Mucosa of rectum (tissue), 2 donors: ENCODE data around the gene LRP10.

Source experiments
- H3K27ac ChIP-seq, 2 donors: one replicate each; pipeline ENCODE4 v1.7.0; 2013; ENCODE audit warnings: inconsistent platforms in 2 of 2, low read depth in 2 of 2, low read length in 2 of 2
- H3K27me3 ChIP-seq, 2 donors: one replicate each; pipeline ENCODE4 v1.7.0; 2013; ENCODE audit warnings: low read length in 2 of 2; ENCODE audit not compliant: control insufficient read depth in 2 of 2, insufficient read depth in 2 of 2
- H3K36me3 ChIP-seq, 2 donors: one replicate each; pipeline ENCODE4 v1.7.0; 2013; ENCODE audit warnings: low read length in 2 of 2; ENCODE audit not compliant: control insufficient read depth in 2 of 2, insufficient read depth in 2 of 2
- H3K4me1 ChIP-seq, 2 donors: one replicate each; pipeline ENCODE4 v1.7.0; 2013; ENCODE audit warnings: low read length in 2 of 2, mild to moderate bottlenecking in 1 of 2; ENCODE audit not compliant: control insufficient read depth in 2 of 2, insufficient read depth in 2 of 2
- H3K4me3 ChIP-seq, 2 donors: one replicate each; pipeline ENCODE4 v1.7.0; 2013; ENCODE audit warnings: low read length in 2 of 2
- H3K9ac ChIP-seq, 2 donors: one replicate each; pipeline ENCODE4 v1.7.0; 2013; ENCODE audit warnings: low read length in 2 of 2, low read depth in 1 of 2, mild to moderate bottlenecking in 1 of 2
- H3K9me3 ChIP-seq, 2 donors: one replicate each; pipeline ENCODE4 v1.7.0; 2013; ENCODE audit warnings: low read length in 2 of 2; ENCODE audit not compliant: control insufficient read depth in 2 of 2
- donor health status: healthy.
- donor health status: Normal muscosa, but diverticular disease.

LRP10 gene

DNA sequence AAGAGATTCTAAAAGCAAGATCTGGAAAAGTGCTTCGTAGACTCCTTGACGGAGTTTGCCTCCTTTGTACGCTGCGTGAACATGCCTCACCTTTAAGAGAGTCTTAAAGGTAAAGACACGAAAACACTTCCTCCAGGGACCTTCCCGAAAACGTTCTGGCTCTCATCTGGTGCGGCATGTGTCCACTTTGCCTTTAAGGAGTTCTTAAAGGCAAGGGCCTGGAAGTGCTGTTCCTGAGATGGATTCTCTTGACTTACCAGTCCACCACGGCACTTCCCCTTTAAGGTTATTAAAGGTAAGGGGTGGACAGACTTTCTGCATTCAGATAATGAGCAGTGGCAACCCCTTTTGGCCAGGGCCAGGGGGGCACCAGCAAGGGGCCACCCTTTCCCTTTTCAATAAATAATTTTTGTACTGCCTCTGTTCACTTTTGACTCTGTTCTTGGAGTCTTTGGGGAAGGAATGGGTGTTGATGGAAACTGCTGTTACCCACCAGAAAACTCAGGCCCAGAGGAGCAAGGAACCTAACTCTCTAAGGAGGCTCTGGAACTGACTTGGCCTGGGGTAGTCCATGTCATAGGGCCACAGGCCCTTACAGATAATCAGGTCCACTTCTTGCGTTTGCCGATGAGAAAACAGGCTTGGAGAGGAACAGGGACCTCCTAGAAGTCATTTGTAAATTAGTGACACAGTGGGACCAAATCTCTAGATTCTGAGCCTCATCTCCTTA lies 15.9 kb downstream of the LRP10 start:
- H3K27ac ChIP-seq = peak overlapping the region; percentile 66 to 87
- peaks cover 0 to 2% of the 10 kb centered on the region in 2 donors for H3K27me3 ChIP-seq
- H3K9me3 ChIP-seq = no peaks in the 10 kb centered on the region
- no peaks in the 10 kb centered on the region for H3K36me3 ChIP-seq
- H3K9ac ChIP-seq = peak overlapping the region; percentile 60 to 68
- H3K4me3 ChIP-seq = peak overlapping the region; percentile 69 to 81
- peaks cover 11 to 14% of the 10 kb centered on the region in 2 donors for H3K4me1 ChIP-seq

GRCh38 chr14:22887990-22888378 lies 16.4 kb downstream of the LRP10 start:
- Histone ChIP-seq H3K27ac (peak overlapping the region in 1 of 2 donors; percentile 87), H3K4me1 (peaks cover 7 to 10% of the 10 kb centered on the region in 2 donors), H3K9me3 (no peaks in the 10 kb centered on the region), H3K27me3 (no peaks in the 10 kb centered on the region), H3K4me3 (peak overlapping the region in 1 of 2 donors; percentile 81), H3K36me3 (no peaks in the 10 kb centered on the region), H3K9ac (no peak overlapping the region)

- no peaks in the 10 kb centered on the region for H3K27me3 ChIP-seq
- peaks cover 7 to 10% of the 10 kb centered on the region in 2 donors for H3K4me1 ChIP-seq
- peak overlapping the region in 1 of 2 donors; percentile 81 for H3K4me3 ChIP-seq
- H3K9ac ChIP-seq = no peak overlapping the region
- H3K27ac ChIP-seq = peak overlapping the region in 1 of 2 donors; percentile 87
- no peaks in the 10 kb centered on the region for H3K36me3 ChIP-seq
- H3K9me3 ChIP-seq = no peaks in the 10 kb centered on the region
Measured at GRCh38 chr14:22888662-22889061, 17.1 kb downstream of the LRP10 start.

- Histone ChIP-seq H3K4me3 (no peak overlapping the region), H3K9me3 (no peaks in the 10 kb centered on the region), H3K27ac (no peak overlapping the region), H3K4me1 (peaks cover 7 to 10% of the 10 kb centered on the region in 2 donors), H3K27me3 (no peaks in the 10 kb centered on the region), H3K9ac (no peak overlapping the region), H3K36me3 (no peaks in the 10 kb centered on the region)
Measured at GRCh38 chr14:22890416-22890815, 18.9 kb downstream of the LRP10 start.

GRCh38 chr14:22892488-22892887 lies 20.9 kb downstream of the LRP10 start:
- Histone ChIP-seq H3K36me3 (no peaks in the 10 kb centered on the region), H3K9me3 (no peaks in the 10 kb centered on the region), H3K4me3 (no peak overlapping the region), H3K4me1 (no peaks in the 10 kb centered on the region), H3K27me3 (no peaks in the 10 kb centered on the region), H3K27ac (no peak overlapping the region), H3K9ac (no peak overlapping the region)

- Histone ChIP-seq H3K27me3 (no peaks in the 10 kb centered on the region), H3K36me3 (no peaks in the 10 kb centered on the region), H3K4me1 (no peaks in the 10 kb centered on the region), H3K9ac (no peak overlapping the region), H3K4me3 (no peak overlapping the region), H3K27ac (no peak overlapping the region), H3K9me3 (no peaks in the 10 kb centered on the region)
Measured at GRCh38 chr14:22893706-22894105, 22.2 kb downstream of the LRP10 start.

- no peak overlapping the region for H3K9ac ChIP-seq
- no peaks in the 10 kb centered on the region for H3K9me3 ChIP-seq
- H3K4me1 ChIP-seq = no peaks in the 10 kb centered on the region
- H3K27me3 ChIP-seq = no peaks in the 10 kb centered on the region
- no peak overlapping the region for H3K4me3 ChIP-seq
- H3K27ac ChIP-seq = no peak overlapping the region
- peaks cover 0 to 6% of the 10 kb centered on the region in 2 donors for H3K36me3 ChIP-seq
Measured at GRCh38 chr14:22895402-22895801, 23.9 kb downstream of the LRP10 start.

- Histone ChIP-seq H3K9ac (no peak overlapping the region), H3K9me3 (no peaks in the 10 kb centered on the region)
Measured at GRCh38 chr14:22896356-22896755, 24.8 kb downstream of the LRP10 start.

GRCh38 chr14:22896760-22897159 lies 25.2 kb downstream of the LRP10 start:
- Histone ChIP-seq H3K9me3 (no peaks in the 10 kb centered on the region), H3K27me3 (no peaks in the 10 kb centered on the region), H3K4me1 (no peaks in the 10 kb centered on the region), H3K27ac (no peak overlapping the region), H3K4me3 (no peak overlapping the region), H3K9ac (no peak overlapping the region), H3K36me3 (peaks cover 11 to 17% of the 10 kb centered on the region in 2 donors)

More at GRCh38 chr14:22896356-22896755, 24.8 kb downstream of the LRP10 start:
- Histone ChIP-seq H3K27me3 (no peaks in the 10 kb centered on the region), H3K4me3 (no peak overlapping the region), H3K27ac (no peak overlapping the region), H3K4me1 (no peaks in the 10 kb centered on the region), H3K36me3 (peaks cover 7 to 13% of the 10 kb centered on the region in 2 donors)

DNA sequence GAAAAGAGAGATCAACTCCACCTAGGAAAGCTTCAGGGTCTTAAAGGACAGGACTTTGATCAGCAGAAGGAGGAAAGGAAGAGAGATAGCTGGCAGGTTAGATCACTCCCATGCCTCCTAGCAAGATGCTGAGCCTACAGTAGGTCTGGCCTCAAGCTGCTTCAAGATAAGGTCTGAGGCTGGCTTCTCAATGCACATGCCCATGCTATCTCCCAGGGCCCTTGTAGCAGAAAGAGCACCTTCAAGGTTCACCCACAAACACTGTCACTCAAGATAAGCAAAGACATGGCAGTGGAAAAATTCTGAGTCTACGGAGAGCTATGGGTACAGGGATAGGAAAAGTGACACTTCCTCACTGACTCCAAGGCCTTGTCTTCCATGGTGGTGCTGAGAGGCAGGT lies 25.8 kb downstream of the LRP10 start:
- H3K9me3 ChIP-seq = no peaks in the 10 kb centered on the region
- no peaks in the 10 kb centered on the region for H3K4me1 ChIP-seq
- H3K4me3 ChIP-seq = no peak overlapping the region
- H3K9ac ChIP-seq = no peak overlapping the region
- peaks cover 16 to 23% of the 10 kb centered on the region in 2 donors for H3K36me3 ChIP-seq
- H3K27ac ChIP-seq = no peak overlapping the region
- H3K27me3 ChIP-seq = no peaks in the 10 kb centered on the region
